ENCODE measurements around the gene GFRA4. TPM values are rescaled to one million over a fixed set of nuclear protein-coding genes. Genes with fewer than 3 reads are reported as not detected.

Gene GFRA4
- total RNA-seq, 1 experiment from 2014 or later: not detected

DNA sequence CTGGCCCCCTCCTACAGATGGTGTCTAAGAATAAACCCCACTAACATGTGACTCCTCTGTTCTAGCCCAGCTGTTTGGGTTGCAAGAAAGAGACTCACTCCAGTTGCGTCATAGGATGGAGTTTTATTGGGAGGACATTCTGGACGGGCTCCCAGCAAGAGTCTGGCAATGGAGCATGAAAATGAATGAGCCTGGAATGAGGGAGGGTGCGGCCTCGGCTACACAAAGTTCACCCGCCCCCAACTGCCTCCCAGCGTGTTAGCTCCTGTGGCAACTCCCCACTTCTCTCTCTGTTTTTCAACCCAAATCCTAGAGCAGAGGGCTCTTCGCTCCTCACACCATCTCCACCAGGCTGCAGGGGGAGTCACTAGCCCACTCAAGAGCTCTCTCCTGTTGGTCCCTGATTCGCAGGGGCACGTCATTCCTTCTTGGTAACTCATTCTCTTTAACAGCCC is 23.7 kb upstream of the GFRA4 start:
- H2AFZ ChIP-seq (ENCODE audit: low read depth, low read length, poor library complexity, severe bottlenecking): no peak overlapping the region
- TF ChIP-seq POLR2A (IDR thresholded peaks at IDR 0.05; ENCODE audit: borderline replicate concordance, extremely low read depth, insufficient read depth, insufficient read length) (no peak), ELF1 (IDR thresholded peaks at IDR 0.05; ENCODE audit: borderline replicate concordance, low read depth) (no peak), YY1 (IDR thresholded peaks at IDR 0.05; ENCODE audit: extremely low read depth, insufficient replicate concordance, low read depth, low read length) (no peak), SRF (IDR thresholded peaks at IDR 0.05; ENCODE audit: low read depth) (no peak), EZH2phosphoT487 (IDR thresholded peaks at IDR 0.05; ENCODE audit: borderline replicate concordance) (no peak), CEBPB (IDR thresholded peaks at IDR 0.05; ENCODE audit: low read depth) (no peak), TCF7L2 (IDR thresholded peaks at IDR 0.05; ENCODE audit: borderline replicate concordance, extremely low read depth, insufficient read depth, insufficient read length) (no peak), ZNF274 (IDR thresholded peaks at IDR 0.05; ENCODE audit: low read depth, low read length) (no peak), EGR1 (IDR thresholded peaks at IDR 0.05; ENCODE audit: low read depth) (no peak), ZFX (IDR thresholded peaks at IDR 0.05) (no peak)
- TF ChIP-seq, protein P1, sequence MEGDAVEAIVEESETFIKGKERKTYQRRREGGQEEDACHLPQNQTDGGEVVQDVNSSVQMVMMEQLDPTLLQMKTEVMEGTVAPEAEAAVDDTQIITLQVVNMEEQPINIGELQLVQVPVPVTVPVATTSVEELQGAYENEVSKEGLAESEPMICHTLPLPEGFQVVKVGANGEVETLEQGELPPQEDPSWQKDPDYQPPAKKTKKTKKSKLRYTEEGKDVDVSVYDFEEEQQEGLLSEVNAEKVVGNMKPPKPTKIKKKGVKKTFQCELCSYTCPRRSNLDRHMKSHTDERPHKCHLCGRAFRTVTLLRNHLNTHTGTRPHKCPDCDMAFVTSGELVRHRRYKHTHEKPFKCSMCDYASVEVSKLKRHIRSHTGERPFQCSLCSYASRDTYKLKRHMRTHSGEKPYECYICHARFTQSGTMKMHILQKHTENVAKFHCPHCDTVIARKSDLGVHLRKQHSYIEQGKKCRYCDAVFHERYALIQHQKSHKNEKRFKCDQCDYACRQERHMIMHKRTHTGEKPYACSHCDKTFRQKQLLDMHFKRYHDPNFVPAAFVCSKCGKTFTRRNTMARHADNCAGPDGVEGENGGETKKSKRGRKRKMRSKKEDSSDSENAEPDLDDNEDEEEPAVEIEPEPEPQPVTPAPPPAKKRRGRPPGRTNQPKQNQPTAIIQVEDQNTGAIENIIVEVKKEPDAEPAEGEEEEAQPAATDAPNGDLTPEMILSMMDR (IDR thresholded peaks at IDR 0.05 in 2 of 3, conservative IDR thresholded peaks at IDR 0.05 in 1 of 3; ENCODE audit: borderline replicate concordance in 1 of 3, insufficient read depth in 1 of 3, low read depth in 2 of 3, low read length in 2 of 3): no peak
- TF ChIP-seq, protein P2, sequence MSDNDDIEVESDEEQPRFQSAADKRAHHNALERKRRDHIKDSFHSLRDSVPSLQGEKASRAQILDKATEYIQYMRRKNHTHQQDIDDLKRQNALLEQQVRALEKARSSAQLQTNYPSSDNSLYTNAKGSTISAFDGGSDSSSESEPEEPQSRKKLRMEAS (IDR thresholded peaks at IDR 0.05): no peak
- TF ChIP-seq, protein P3, sequence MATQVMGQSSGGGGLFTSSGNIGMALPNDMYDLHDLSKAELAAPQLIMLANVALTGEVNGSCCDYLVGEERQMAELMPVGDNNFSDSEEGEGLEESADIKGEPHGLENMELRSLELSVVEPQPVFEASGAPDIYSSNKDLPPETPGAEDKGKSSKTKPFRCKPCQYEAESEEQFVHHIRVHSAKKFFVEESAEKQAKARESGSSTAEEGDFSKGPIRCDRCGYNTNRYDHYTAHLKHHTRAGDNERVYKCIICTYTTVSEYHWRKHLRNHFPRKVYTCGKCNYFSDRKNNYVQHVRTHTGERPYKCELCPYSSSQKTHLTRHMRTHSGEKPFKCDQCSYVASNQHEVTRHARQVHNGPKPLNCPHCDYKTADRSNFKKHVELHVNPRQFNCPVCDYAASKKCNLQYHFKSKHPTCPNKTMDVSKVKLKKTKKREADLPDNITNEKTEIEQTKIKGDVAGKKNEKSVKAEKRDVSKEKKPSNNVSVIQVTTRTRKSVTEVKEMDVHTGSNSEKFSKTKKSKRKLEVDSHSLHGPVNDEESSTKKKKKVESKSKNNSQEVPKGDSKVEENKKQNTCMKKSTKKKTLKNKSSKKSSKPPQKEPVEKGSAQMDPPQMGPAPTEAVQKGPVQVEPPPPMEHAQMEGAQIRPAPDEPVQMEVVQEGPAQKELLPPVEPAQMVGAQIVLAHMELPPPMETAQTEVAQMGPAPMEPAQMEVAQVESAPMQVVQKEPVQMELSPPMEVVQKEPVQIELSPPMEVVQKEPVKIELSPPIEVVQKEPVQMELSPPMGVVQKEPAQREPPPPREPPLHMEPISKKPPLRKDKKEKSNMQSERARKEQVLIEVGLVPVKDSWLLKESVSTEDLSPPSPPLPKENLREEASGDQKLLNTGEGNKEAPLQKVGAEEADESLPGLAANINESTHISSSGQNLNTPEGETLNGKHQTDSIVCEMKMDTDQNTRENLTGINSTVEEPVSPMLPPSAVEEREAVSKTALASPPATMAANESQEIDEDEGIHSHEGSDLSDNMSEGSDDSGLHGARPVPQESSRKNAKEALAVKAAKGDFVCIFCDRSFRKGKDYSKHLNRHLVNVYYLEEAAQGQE (IDR thresholded peaks at IDR 0.05; ENCODE audit: low read depth): no peak
- DNase-seq (ENCODE audit: low read depth, low spot score) (no peak), ATAC-seq (no peak)
- no TSS peak for BruUV-seq (replicated peaks)
- intact Hi-C loops (cut with micrococcal nuclease): no loop called here
- H3K9ac ChIP-seq (ENCODE audit: low read length): no peak overlapping the region
- ChIA-PET CTCF (interaction anchor here (1.1 to 1.5 kb wide), 3 partner anchors 10 to 385 kb away, joined by 3 to 12 read pairs (median 7); no protein-coding TSS in a partner anchor), POLR2A (no interaction called here), RAD21 (ENCODE audit: low non-redundant PET in 1 of 2, low total read pairs in 2 of 2, uncharacterized antibody in 2 of 2, unreplicated experiment in 2 of 2) (no interaction called here)
- H3K79me2 ChIP-seq (ENCODE audit: insufficient read depth, low read length): no peaks in the 10 kb centered on the region
- H3K4me3 ChIP-seq (replicated peaks in 1 of 2; ENCODE audit: low read depth in 1 of 2, low read length in 2 of 2): no peak overlapping the region
- H3K9me3 ChIP-seq (ENCODE audit: control insufficient read depth in 1 of 2, insufficient read depth in 1 of 2, low read depth in 1 of 2, low read length in 2 of 2): no peaks in the 10 kb centered on the region
- no peaks in the 10 kb centered on the region for H3K9me2 ChIP-seq (ENCODE audit: insufficient read depth)
- H3K4me2 ChIP-seq (ENCODE audit: low read length): no peak overlapping the region
- no peaks in the 10 kb centered on the region for H3K27me3 ChIP-seq (ENCODE audit: insufficient read depth, low read length)
- H3K4me1 ChIP-seq (ENCODE audit: control insufficient read depth in 1 of 2, insufficient read depth in 2 of 2, low read length in 2 of 2): peaks cover 0 to 4% of the 10 kb centered on the region in 2 experiments; a peak in 1 of 4 replicates
- H3K36me3 ChIP-seq (ENCODE audit: control insufficient read depth in 1 of 2, insufficient read depth in 2 of 2, low read length in 2 of 2): no peaks in the 10 kb centered on the region
- H3K27ac ChIP-seq (ENCODE audit: low read depth, low read length): no peak overlapping the region
- H4K20me1 ChIP-seq (ENCODE audit: insufficient read depth): no peaks in the 10 kb centered on the region
